ENCODE measurements around the gene TP53I13. TPM values are rescaled to one million over a fixed set of nuclear protein-coding genes. Genes with fewer than 3 reads are reported as not detected.

TP53I13 gene
- total and polyA plus RNA-seq, 10 of the 15 experiments (the other 5 are each of a cell fraction or from before 2014, with no cell fraction given), result 0.31 to 45.1 (median 19.5) TPM; not detected in 1

DNA sequence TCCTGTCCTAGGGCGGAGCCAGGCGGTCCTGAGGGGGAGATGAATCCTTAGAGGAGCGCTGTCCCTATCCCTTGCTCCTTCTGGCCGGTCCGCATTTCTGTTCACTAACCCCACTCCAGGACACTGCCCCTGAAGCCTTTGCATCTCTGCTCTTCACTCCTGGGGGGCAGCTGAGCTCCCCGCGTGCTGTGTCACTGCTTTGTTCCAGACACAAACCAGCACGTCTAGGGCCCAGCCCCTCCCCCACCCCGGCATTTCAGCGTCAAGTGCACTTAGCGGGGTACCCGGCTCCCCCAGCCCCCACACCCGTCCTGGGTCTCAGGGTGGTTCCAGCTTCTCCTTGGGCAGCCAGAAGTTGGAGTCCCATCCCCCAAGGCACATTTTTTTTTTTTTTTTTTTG, 45.4 kb downstream of the TP53I13 start:
- peak overlapping the region; percentile 13 for H2AFZ ChIP-seq (ENCODE audit: control insufficient read depth, low read depth, low read length)
- no peak for TF ChIP-seq CREM (IDR thresholded peaks at IDR 0.05; ENCODE audit: low read depth)
- peak overlapping the region; percentile 53 for H3K4me2 ChIP-seq (ENCODE audit: control insufficient read depth, insufficient read depth)
- ChIA-PET CTCF (interaction anchor here (0.5 to 7.1 kb wide), 15 partner anchors 8 to 314 kb away, joined by 3 to 82 read pairs (median 4); partner anchors contain the start of gene ANKRD13B), POLR2A (interaction anchor here (0.6 to 1.5 kb wide), 3 partner anchors 21 to 54 kb away, joined by 3 to 5 read pairs (median 4); partner anchors contain the start of gene ANKRD13B), SMC1A (ENCODE audit: uncharacterized antibody, unreplicated experiment) (interaction anchor here (0.8 to 1.4 kb wide), 2 partner anchors 30 to 33 kb away, joined by 3 read pairs; no protein-coding TSS in a partner anchor), RAD21 (ENCODE audit: unreplicated experiment) (interaction anchor here (0.9 to 3.1 kb wide), 8 partner anchors 19 to 243 kb away, joined by 3 to 20 read pairs (median 4); partner anchors contain the start of gene ANKRD13B)
- no peaks in the 10 kb centered on the region; the same call in 1 of the 2 replicates for H4K20me1 ChIP-seq (ENCODE audit: control insufficient read depth, insufficient read depth)
- ATAC-seq (no peak), DNase-seq (ENCODE audit: low read depth, low spot score) (no peak), FAIRE-seq (no peak)
- no peaks in the 10 kb centered on the region for H3K36me3 ChIP-seq (ENCODE audit: control insufficient read depth in 2 of 2, insufficient read depth in 2 of 2, low read length in 1 of 2)
- intact Hi-C loops (cut with micrococcal nuclease; ENCODE audit: unreplicated experiment) (loop anchor here (1.0 to 10.0 kb wide), 3 partner anchors 34 to 321 kb away; partner anchors contain the start of gene SSH2), in situ Hi-C loops (cut with MboI) (no loop called here)
- H3K9ac ChIP-seq (ENCODE audit: control insufficient read depth, insufficient read depth, low read length), result no peak overlapping the region
- 25% methylated on average over 13 of the region's 13 CpGs for WGBS (ENCODE audit: insufficient coverage, insufficient replicate concordance, low lambda C conversion rate, missing lambda C conversion rate)
- no TSS peak for BruUV-seq (replicated peaks)
- peaks cover 38% of the 10 kb centered on the region for H3K4me1 ChIP-seq (ENCODE audit: control insufficient read depth, insufficient read depth, low read length)
- H3K9me3 ChIP-seq (replicated peaks; ENCODE audit: control insufficient read depth, insufficient read depth, low read length), result no peaks in the 10 kb centered on the region; the same call in 2 of the 3 replicates
- H3K27me3 ChIP-seq (replicated peaks in 1 of 2; ENCODE audit: control insufficient read depth in 2 of 2, insufficient read depth in 2 of 2, low read length in 1 of 2), result peaks cover 4 to 6% of the 10 kb centered on the region in 2 experiments; a peak in 3 of 4 replicates
- no peaks in the 10 kb centered on the region for H3K79me2 ChIP-seq (ENCODE audit: control insufficient read depth, insufficient read depth, low read length)
- H3K27ac ChIP-seq (ENCODE audit: control insufficient read depth, insufficient read depth), result no peak overlapping the region
- peak overlapping the region; percentile 30; the same call in 1 of the 2 replicates for H3K4me3 ChIP-seq

DNA sequence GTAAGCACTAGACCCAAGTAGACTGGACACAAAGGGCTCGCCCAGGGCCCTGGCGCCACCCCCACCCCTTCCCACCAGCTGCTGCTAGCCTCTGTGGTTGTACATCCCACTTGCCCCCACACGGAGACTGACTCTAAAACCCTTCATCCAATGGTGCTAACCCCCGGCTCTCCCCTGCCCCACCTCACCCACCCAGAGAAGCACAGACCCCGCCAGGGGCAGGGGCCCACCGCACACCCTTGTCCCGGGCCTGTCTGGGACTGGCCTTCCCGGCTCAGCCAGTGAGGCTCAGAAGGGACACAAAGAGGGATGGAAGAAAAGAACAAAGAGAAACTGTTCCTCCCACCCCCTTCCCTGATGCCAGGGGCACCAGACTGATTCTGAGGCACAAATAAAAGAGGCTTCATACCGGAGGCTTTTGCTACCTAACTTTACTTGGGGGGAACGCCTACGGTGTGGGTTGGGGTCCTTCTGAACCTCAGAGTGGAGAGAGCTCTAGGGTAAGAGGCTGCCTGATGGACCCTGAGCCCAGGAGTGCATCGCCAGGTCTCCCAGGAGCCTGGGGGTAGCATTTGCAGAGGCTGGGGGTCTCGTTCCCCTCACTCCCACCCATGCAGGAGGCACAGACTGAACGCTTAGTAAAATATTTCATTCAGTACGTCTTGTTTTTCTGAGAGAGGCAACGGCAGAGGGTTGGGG, 46.0 kb downstream of the TP53I13 start:
- H3K9me3 ChIP-seq (replicated peaks; ENCODE audit: control insufficient read depth, insufficient read depth, low read length), result no peaks in the 10 kb centered on the region; the same call in 2 of the 3 replicates

More for the DNA sequence above, 46.0 kb downstream of the TP53I13 start:
- DNase-seq (ENCODE audit: low read depth, low spot score), result no peak
- no TSS peak for BruUV-seq (replicated peaks)
- Histone ChIP-seq H3K79me2 (ENCODE audit: control insufficient read depth, insufficient read depth, low read length) (no peaks in the 10 kb centered on the region), H3K4me1 (ENCODE audit: control insufficient read depth, insufficient read depth, low read length) (peaks cover 38% of the 10 kb centered on the region), H3K27ac (ENCODE audit: control insufficient read depth, insufficient read depth) (no peak overlapping the region), H3K27me3 (replicated peaks in 1 of 2; ENCODE audit: control insufficient read depth in 2 of 2, insufficient read depth in 2 of 2, low read length in 1 of 2) (peaks cover 4 to 6% of the 10 kb centered on the region in 2 experiments; a peak in 3 of 4 replicates), H2AFZ (ENCODE audit: control insufficient read depth, low read depth, low read length) (no peak overlapping the region; the same call in 1 of the 2 replicates), H3K36me3 (ENCODE audit: control insufficient read depth in 2 of 2, insufficient read depth in 2 of 2, low read length in 1 of 2) (no peaks in the 10 kb centered on the region), H3K9ac (ENCODE audit: control insufficient read depth, insufficient read depth, low read length) (no peak overlapping the region), H3K4me2 (ENCODE audit: control insufficient read depth, insufficient read depth) (peak overlapping the region; percentile 98), H4K20me1 (ENCODE audit: control insufficient read depth, insufficient read depth) (no peaks in the 10 kb centered on the region; the same call in 1 of the 2 replicates), H3K4me3 (no peak overlapping the region; the same call in 1 of the 2 replicates)
- intact Hi-C loops (cut with micrococcal nuclease; ENCODE audit: unreplicated experiment), result loop anchor here (10.0 kb wide), 2 partner anchors 80 to 320 kb away; partner anchors contain the start of gene SSH2
- ChIA-PET CTCF (interaction anchor here (0.6 to 7.1 kb wide), 10 partner anchors 9 to 317 kb away, joined by 3 to 82 read pairs (median 7); partner anchors contain the start of gene ANKRD13B), POLR2A (interaction anchor here (0.7 to 1.5 kb wide), 4 partner anchors 21 to 189 kb away, joined by 3 to 5 read pairs (median 4); partner anchors contain the start of gene ANKRD13B), RAD21 (ENCODE audit: unreplicated experiment) (interaction anchor here (0.9 to 3.9 kb wide), 6 partner anchors 23 to 316 kb away, joined by 3 to 25 read pairs (median 4); partner anchors contain the start of genes ANKRD13B and SSH2), SMC1A (ENCODE audit: uncharacterized antibody, unreplicated experiment) (interaction anchor here (0.6 to 1.7 kb wide), 6 partner anchors 23 to 312 kb away, joined by 3 to 7 read pairs (median 3); no protein-coding TSS in a partner anchor)
- TF ChIP-seq RUNX3 (IDR thresholded peaks at IDR 0.05; ENCODE audit: low read length) (no peak), TCF12 (IDR thresholded peaks at IDR 0.05; ENCODE audit: low read depth, low read length) (no peak), HDGF (IDR thresholded peaks at IDR 0.05) (no peak)
- TF ChIP-seq, protein P1, sequence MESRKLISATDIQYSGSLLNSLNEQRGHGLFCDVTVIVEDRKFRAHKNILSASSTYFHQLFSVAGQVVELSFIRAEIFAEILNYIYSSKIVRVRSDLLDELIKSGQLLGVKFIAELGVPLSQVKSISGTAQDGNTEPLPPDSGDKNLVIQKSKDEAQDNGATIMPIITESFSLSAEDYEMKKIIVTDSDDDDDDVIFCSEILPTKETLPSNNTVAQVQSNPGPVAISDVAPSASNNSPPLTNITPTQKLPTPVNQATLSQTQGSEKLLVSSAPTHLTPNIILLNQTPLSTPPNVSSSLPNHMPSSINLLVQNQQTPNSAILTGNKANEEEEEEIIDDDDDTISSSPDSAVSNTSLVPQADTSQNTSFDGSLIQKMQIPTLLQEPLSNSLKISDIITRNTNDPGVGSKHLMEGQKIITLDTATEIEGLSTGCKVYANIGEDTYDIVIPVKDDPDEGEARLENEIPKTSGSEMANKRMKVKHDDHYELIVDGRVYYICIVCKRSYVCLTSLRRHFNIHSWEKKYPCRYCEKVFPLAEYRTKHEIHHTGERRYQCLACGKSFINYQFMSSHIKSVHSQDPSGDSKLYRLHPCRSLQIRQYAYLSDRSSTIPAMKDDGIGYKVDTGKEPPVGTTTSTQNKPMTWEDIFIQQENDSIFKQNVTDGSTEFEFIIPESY (IDR thresholded peaks at IDR 0.05), result no peak
- WGBS (ENCODE audit: insufficient coverage, insufficient replicate concordance, low lambda C conversion rate, missing lambda C conversion rate), result 45% methylated on average over 16 of the region's 16 CpGs
- no peak for FAIRE-seq
- in situ Hi-C loops (cut with MboI), result no loop called here
- no peak for ATAC-seq
